MM.1S (cell line): ENCODE results near the gene KLHL5.

Experiments used
- DNase-seq: peaks from one replicate; pipeline ENCODE4 v3.0.0-alpha.2; 2015
- H2AFZ ChIP-seq: fragments of 300-600 bp; sonication (generic); 2 replicates; pipeline ENCODE4 v1.6.0; 2016; ENCODE audit warnings: antibody characterized with exemption, low read length
- H3F3A ChIP-seq: fragments of 300-600 bp; sonication (generic); 2 replicates; pipeline ENCODE4 v1.6.1; 2016; ENCODE audit warnings: mild to moderate bottlenecking, antibody characterized with exemption, low read length, moderate library complexity, mixed read lengths; ENCODE audit not compliant: insufficient read depth
- H3K27ac ChIP-seq: fragments of 300-600 bp; sonication (generic); 2 replicates; pipeline ENCODE4 v1.5.1; 2016; ENCODE audit warnings: mild to moderate bottlenecking, low read length
- H3K27me3 ChIP-seq: fragments of 300-600 bp; sonication (generic); replicated peaks from 2 replicates; pipeline ENCODE4 v1.6.0; 2016; ENCODE audit warnings: low read length; ENCODE audit not compliant: insufficient read depth
- H3K36me3 ChIP-seq: fragments of 300-600 bp; sonication (generic); replicated peaks from 2 replicates; pipeline ENCODE4 v1.6.1; 2016; ENCODE audit warnings: mild to moderate bottlenecking, low read length, mixed read lengths; ENCODE audit not compliant: insufficient read depth
- H3K4me1 ChIP-seq: fragments of 300-600 bp; sonication (generic); 2 replicates; pipeline ENCODE4 v1.6.1; 2016; ENCODE audit warnings: low read length, mixed read lengths
- H3K4me2 ChIP-seq: fragments of 300-600 bp; sonication (generic); 2 replicates; pipeline ENCODE4 v1.6.0; 2016; ENCODE audit warnings: low read depth, low read length
- H3K4me3 ChIP-seq: fragments of 300-600 bp; sonication (generic); 2 replicates; pipeline ENCODE4 v1.5.1; 2016; ENCODE audit warnings: low read length, mixed read lengths
- H3K79me2 ChIP-seq: fragments of 300-600 bp; sonication (generic); 2 replicates; pipeline ENCODE4 v1.6.1; 2016; ENCODE audit warnings: mixed run types, low read length, mixed read lengths
- H3K9ac ChIP-seq: fragments of 300-600 bp; sonication (generic); 2 replicates; pipeline ENCODE4 v1.6.1; 2016; ENCODE audit warnings: low read length, mixed read lengths
- H3K9me2 ChIP-seq: fragments of 300-600 bp; sonication (generic); replicated peaks from 2 replicates; pipeline ENCODE4 v1.6.1; 2016; ENCODE audit warnings: mild to moderate bottlenecking, low read length, mixed read lengths; ENCODE audit not compliant: insufficient read depth
- H3K9me3 ChIP-seq: fragments of 300-600 bp; sonication (generic); replicated peaks from 2 replicates; pipeline ENCODE4 v1.6.1; 2016; ENCODE audit warnings: mild to moderate bottlenecking, low read length, mixed read lengths; ENCODE audit not compliant: insufficient read depth
- H4K20me1 ChIP-seq: fragments of 300-600 bp; sonication (generic); 2 replicates; pipeline ENCODE4 v1.6.1; 2016; ENCODE audit warnings: mild to moderate bottlenecking, low read length, moderate library complexity, mixed read lengths; ENCODE audit not compliant: insufficient read depth
- CTCF ChIP-seq: fragments of 300-600 bp; sonication (generic); IDR thresholded peaks from 2 replicates; pipeline ENCODE4 v1.5.1; 2016; ENCODE audit warnings: antibody characterized with exemption, low read length, mixed read lengths
- EZH2 ChIP-seq: fragments of 300-600 bp; sonication (generic); optimal IDR thresholded peaks from 2 replicates; pipeline ENCODE3; 2017; ENCODE audit warnings: low read depth, mild to moderate bottlenecking, antibody characterized with exemption, low read length, mixed read lengths
- EZH2phosphoT487 ChIP-seq: fragments of 300-600 bp; sonication (generic); IDR thresholded peaks from 2 replicates; pipeline ENCODE4 v1.6.1; 2018; ENCODE audit warnings: antibody characterized with exemption, low read length

The KLHL5 gene

GRCh38 chr4:39114436-39114835 is 52.4 kb downstream of the KLHL5 start:
- Histone ChIP-seq H3K27ac (no peak overlapping the region), H3F3A (no peaks in the 10 kb centered on the region), H3K36me3 (no peaks in the 10 kb centered on the region), H3K9me2 (no peaks in the 10 kb centered on the region), H3K9ac (no peak overlapping the region), H3K4me2 (no peak overlapping the region), H3K79me2 (no peaks in the 10 kb centered on the region), H3K4me1 (peaks cover 7% of the 10 kb centered on the region; the same call in 1 of the 2 replicates), H3K9me3 (no peaks in the 10 kb centered on the region), H3K4me3 (no peak overlapping the region), H2AFZ (no peak overlapping the region), H4K20me1 (no peaks in the 10 kb centered on the region; the same call in 1 of the 2 replicates), H3K27me3 (no peaks in the 10 kb centered on the region)
- TF ChIP-seq EZH2 (no peak), EZH2phosphoT487 (no peak), CTCF (no peak)
- DNase-seq, result no peak

GRCh38 chr4:39118034-39118658 is 56.1 kb downstream of the KLHL5 start:
- H3K9ac ChIP-seq, result no peak overlapping the region
- no peaks in the 10 kb centered on the region for H3K9me3 ChIP-seq
- TF ChIP-seq CTCF, result no peak
- no peak for TF ChIP-seq EZH2phosphoT487
- no peak for TF ChIP-seq EZH2
- no peaks in the 10 kb centered on the region for H4K20me1 ChIP-seq
- DNase-seq, result peak; percentile 56
- no peaks in the 10 kb centered on the region for H3F3A ChIP-seq
- H2AFZ ChIP-seq, result no peak overlapping the region
- peak overlapping the region; percentile 46; the same call in 1 of the 2 replicates for H3K4me2 ChIP-seq
- no peak overlapping the region for H3K27ac ChIP-seq
- no peaks in the 10 kb centered on the region for H3K27me3 ChIP-seq
- H3K9me2 ChIP-seq, result no peaks in the 10 kb centered on the region
- no peaks in the 10 kb centered on the region for H3K36me3 ChIP-seq
- H3K4me1 ChIP-seq, result peaks cover 7% of the 10 kb centered on the region; the same call in 1 of the 2 replicates
- H3K79me2 ChIP-seq, result no peaks in the 10 kb centered on the region
- no peak overlapping the region for H3K4me3 ChIP-seq

- no peak overlapping the region for H3K27ac ChIP-seq
Observed at GRCh38 chr4:39120418-39120817, 58.4 kb downstream of the KLHL5 start.

More at GRCh38 chr4:39120418-39120817, 58.4 kb downstream of the KLHL5 start:
- peaks cover 7% of the 10 kb centered on the region; the same call in 1 of the 2 replicates for H3K4me1 ChIP-seq
- H3K27me3 ChIP-seq, result no peaks in the 10 kb centered on the region
- no peak overlapping the region for H3K9ac ChIP-seq
- no peaks in the 10 kb centered on the region for H3K9me2 ChIP-seq
- TF ChIP-seq EZH2, result no peak
- no peak for TF ChIP-seq CTCF
- no peak overlapping the region for H2AFZ ChIP-seq
- H3K9me3 ChIP-seq, result no peaks in the 10 kb centered on the region
- no peaks in the 10 kb centered on the region for H4K20me1 ChIP-seq
- DNase-seq, result no peak
- H3K36me3 ChIP-seq, result no peaks in the 10 kb centered on the region
- no peaks in the 10 kb centered on the region for H3F3A ChIP-seq
- no peak overlapping the region for H3K4me3 ChIP-seq
- no peaks in the 10 kb centered on the region for H3K79me2 ChIP-seq
- no peak overlapping the region for H3K4me2 ChIP-seq
